H1 (cell line): ENCODE results near the gene SNTG2. TPM values are rescaled to one million over a fixed set of nuclear protein-coding genes. Genes with fewer than 3 reads are reported as not detected.

Experiments used
- CTCF ChIA-PET: fragments of 300-600 bp; sonication (Branson Sonifier 250); formaldehyde crosslinking; loops from one replicate; lab custom pipeline; 2021; ENCODE audit not compliant: partially characterized antibody; lab: Charles Lee
- POLR2A ChIA-PET: fragments of 300-600 bp; sonication (Branson Sonifier 250); formaldehyde crosslinking; loops from one replicate; lab custom pipeline; 2021; ENCODE audit warnings: inconsistent platforms; ENCODE audit not compliant: partially characterized antibody; lab: Charles Lee
- DNase-seq, 2 experiments: peaks; one replicate each; pipeline versions ENCODE4 v3.0.0 to v3.0.0-alpha.2; 2010 to 2022; ENCODE audit warnings: low spot score in 2 of 2, low read depth in 1 of 2, mixed read lengths in 1 of 2
- FAIRE-seq: peaks from 2 replicates; lab custom pipeline; 2011; peaks lifted over from hg19 to GRCh38; lab: Jason Lieb, UNC
- H2AFZ ChIP-seq: 2 replicates; pipeline ENCODE4 v1.8.1; 2012; ENCODE audit warnings: low read length, inconsistent platforms
- H2AK5ac ChIP-seq: 2 replicates; pipeline ENCODE4 v1.6.1; 2013; ENCODE audit warnings: low read depth, low read length
- H2BK120ac ChIP-seq: replicated peaks from 2 replicates; pipeline ENCODE3; 2013; ENCODE audit warnings: low read depth, low read length, inconsistent platforms
- H2BK12ac ChIP-seq: 2 replicates; pipeline ENCODE4 v1.6.1; 2013; ENCODE audit warnings: low read depth, low read length
- H2BK15ac ChIP-seq: 2 replicates; pipeline ENCODE4 v1.6.1; 2013; ENCODE audit warnings: low read length
- H2BK20ac ChIP-seq: 2 replicates; pipeline ENCODE4 v1.6.1; 2013; ENCODE audit warnings: low read length
- H2BK5ac ChIP-seq: 2 replicates; pipeline ENCODE4 v1.6.1; 2013; ENCODE audit warnings: low read depth, low read length
- H3K14ac ChIP-seq: 2 replicates; pipeline ENCODE4 v1.6.1; 2013; ENCODE audit warnings: inconsistent platforms; ENCODE audit not compliant: insufficient read length
- H3K18ac ChIP-seq: 2 replicates; pipeline ENCODE4 v1.6.1; 2013; ENCODE audit warnings: low read length; ENCODE audit errors: extremely low read depth
- H3K23ac ChIP-seq: 2 replicates; pipeline ENCODE4 v1.6.1; 2013; ENCODE audit warnings: inconsistent platforms; ENCODE audit not compliant: insufficient read length
- H3K23me2 ChIP-seq: 2 replicates; pipeline ENCODE4 v1.6.1; 2013; ENCODE audit warnings: low read depth, low read length
- H3K27ac ChIP-seq: 2 replicates; pipeline ENCODE4 v1.6.1; 2011; ENCODE audit warnings: low read depth, low read length, inconsistent platforms
- H3K27me3 ChIP-seq, 4 experiments: replicated peaks in 1 of 4; 1 replicate in 1 of 4; 2 replicates in 3 of 4; pipeline versions ENCODE4 v1.6.1 to v1.8.1; 2011 to 2013; ENCODE audit warnings: low read length in 3 of 4, mild to moderate bottlenecking in 3 of 4, inconsistent platforms in 2 of 4, mixed read lengths in 2 of 4, moderate library complexity in 1 of 4; ENCODE audit not compliant: control insufficient read depth in 3 of 4, insufficient read depth in 3 of 4; ENCODE audit errors: extremely low read depth in 1 of 4
- H3K36me3 ChIP-seq, 4 experiments: 2 replicates each; pipeline versions ENCODE4 v1.6.1 to v1.8.1; 2011 to 2013; ENCODE audit warnings: mild to moderate bottlenecking in 4 of 4, low read length in 3 of 4, moderate library complexity in 2 of 4, control low read depth in 1 of 4, inconsistent platforms in 1 of 4; ENCODE audit not compliant: insufficient read depth in 4 of 4, control insufficient read depth in 2 of 4
- H3K4ac ChIP-seq: replicated peaks from 2 replicates; pipeline ENCODE3; 2013; ENCODE audit warnings: low read length, low read depth, mixed read lengths, inconsistent platforms; ENCODE audit not compliant: insufficient read length
- H3K4me1 ChIP-seq, 4 experiments: replicated peaks in 1 of 4; 1 replicate in 1 of 4; 2 replicates in 3 of 4; pipeline versions ENCODE4 v1.6.1 to v1.8.1; 2011 to 2013; ENCODE audit warnings: low read length in 3 of 4, inconsistent platforms in 2 of 4, mixed read lengths in 1 of 4; ENCODE audit not compliant: insufficient read depth in 4 of 4, control insufficient read depth in 3 of 4
- H3K4me2 ChIP-seq, 2 experiments: 2 replicates each; pipeline versions ENCODE4 v1.6.1 to v1.8.1; 2011 to 2013; ENCODE audit warnings: low read depth in 2 of 2, low read length in 2 of 2, control low read depth in 1 of 2, inconsistent platforms in 1 of 2, mild to moderate bottlenecking in 1 of 2; ENCODE audit not compliant: insufficient read depth in 1 of 2
- H3K4me3 ChIP-seq, 4 experiments: fragments of 200-600, 300-600 bp in 1 of 4; sonication (generic), shearing (Covaris generic), sonication (Bioruptor Twin) in 1 of 4; 2 replicates each; pipeline versions ENCODE4 v1.5.1 to v1.8.1; 2011 to 2016; ENCODE audit warnings: low read length in 4 of 4, low read depth in 3 of 4, control low read depth in 2 of 4, inconsistent platforms in 2 of 4, mild to moderate bottlenecking in 2 of 4, mixed read lengths in 1 of 4, moderate library complexity in 1 of 4; ENCODE audit not compliant: insufficient read depth in 2 of 4; ENCODE audit errors: extremely low read depth in 1 of 4
- H3K56ac ChIP-seq: replicated peaks from 2 replicates; pipeline ENCODE3; 2013; ENCODE audit warnings: low read depth, mild to moderate bottlenecking, mixed read lengths, low read length, inconsistent platforms; ENCODE audit not compliant: insufficient read length
- H3K79me1 ChIP-seq: 2 replicates; pipeline ENCODE4 v1.6.1; 2013; ENCODE audit warnings: low read depth, low read length, control low read depth
- H3K79me2 ChIP-seq, 2 experiments: 2 replicates each; pipeline versions ENCODE4 v1.6.1 to v1.8.1; 2012 to 2013; ENCODE audit warnings: low read length in 2 of 2, mild to moderate bottlenecking in 2 of 2, inconsistent platforms in 1 of 2; ENCODE audit not compliant: insufficient read depth in 2 of 2, control insufficient read depth in 1 of 2
- H3K9ac ChIP-seq, 4 experiments: replicated peaks in 1 of 4; 1 replicate in 1 of 4; 2 replicates in 3 of 4; pipeline versions ENCODE4 v1.6.1 to v1.8.1; 2011 to 2013; ENCODE audit warnings: low read depth in 3 of 4, low read length in 3 of 4, control low read depth in 2 of 4, mild to moderate bottlenecking in 2 of 4, moderate library complexity in 2 of 4, inconsistent platforms in 1 of 4; ENCODE audit errors: extremely low read depth in 1 of 4
- H3K9me3 ChIP-seq, 2 experiments: 2 replicates each; pipeline versions ENCODE4 v1.6.1 to v1.8.1; 2012 to 2013; ENCODE audit warnings: mild to moderate bottlenecking in 2 of 2, moderate library complexity in 2 of 2, control low read depth in 1 of 2, inconsistent platforms in 1 of 2, low read depth in 1 of 2, low read length in 1 of 2, mixed read lengths in 1 of 2; ENCODE audit not compliant: insufficient read depth in 2 of 2
- H4K20me1 ChIP-seq, 2 experiments: replicated peaks in 1 of 2; 2 replicates each; pipeline versions ENCODE3 to v1.8.1; 2011 to 2013; ENCODE audit warnings: inconsistent platforms in 2 of 2, low read length in 2 of 2, mild to moderate bottlenecking in 1 of 2; ENCODE audit not compliant: insufficient read depth in 2 of 2, control insufficient read depth in 1 of 2
- H4K5ac ChIP-seq: 2 replicates; pipeline ENCODE4 v1.6.1; 2013; ENCODE audit warnings: low read length, low read depth, mixed read lengths, inconsistent platforms; ENCODE audit not compliant: insufficient read length
- H4K8ac ChIP-seq: 2 replicates; pipeline ENCODE4 v1.8.0; 2013; ENCODE audit warnings: mild to moderate bottlenecking, moderate library complexity, low read length, inconsistent platforms; ENCODE audit not compliant: insufficient read depth; ENCODE audit errors: extremely low read depth
- H4K91ac ChIP-seq: replicated peaks from 2 replicates; pipeline ENCODE3; 2013; ENCODE audit warnings: low read length, mixed read lengths, inconsistent platforms; ENCODE audit not compliant: insufficient read length
- HDAC2 ChIP-seq, 2 experiments: fragments of 300-600 bp in 1 of 2; sonication (generic) in 1 of 2; IDR thresholded peaks; 2 replicates each; pipeline ENCODE4 v1.6.1; 2011 to 2012; ENCODE audit warnings: low read depth in 2 of 2, low read length in 2 of 2, mild to moderate bottlenecking in 2 of 2, moderate library complexity in 2 of 2, borderline replicate concordance in 1 of 2, inconsistent platforms in 1 of 2
- SRF ChIP-seq: IDR thresholded peaks from 2 replicates; pipeline ENCODE4 v1.6.1; 2011; ENCODE audit warnings: mild to moderate bottlenecking, low read depth, low read length, moderate library complexity
- WGBS, 2 experiments: shearing (Covaris generic) in 1 of 2; methylation state at CpG; one replicate each; pipeline versions ENCODE4 v1.1.6 to v1.1.7; 2013 to 2015; ENCODE audit warnings: low lambda C conversion rate in 2 of 2, mixed read lengths in 2 of 2, inconsistent platforms in 1 of 2, low coverage in 1 of 2, missing lambda C conversion rate in 1 of 2; ENCODE audit not compliant: insufficient replicate concordance in 2 of 2, insufficient coverage in 1 of 2, insufficient read length in 1 of 2; ENCODE audit errors: extremely low coverage in 1 of 2, missing lambda C conversion rate in 1 of 2; 5-methylcytosine and 5-hydroxymethylcytosine counted together
- polyA plus RNA-seq, 7 experiments: library from polyadenylated mRNA; depleted of rRNA in 3 of 7; stranded (reverse) in 5 of 7; unstranded in 2 of 7; fragments of >200 nt in 5 of 7; fragments of 200-250 nt in 2 of 7; gene quantifications; 1 replicate in 5 of 7; 2 replicates in 1 of 7; 4 replicates in 1 of 7; pipeline versions ENCODE4 v1.2.1 to v1.2.3, GENCODE V29; 2011 to 2013; ENCODE audit warnings: missing spikeins in 2 of 7, mixed read lengths in 2 of 7
- total RNA-seq: library from RNA; stranded (reverse); fragmentation: NEBNext Ultra II Directional; extraction: Animal tissue kit (Norgen Biotek cat#: 25700); gene quantifications from 2 replicates; pipeline ENCODE4 v1.2.1, GENCODE V29; 2021
- TF ChIP-seq, protein P1 (sequence below): IDR thresholded peaks from 2 replicates; pipeline ENCODE4 v1.6.1; 2011; ENCODE audit warnings: low read length, improper control_type of control experiment

SNTG2 gene
- total and polyA plus RNA-seq, 2 of the 8 experiments (the other 6 are each of a cell fraction or from before 2014, with no cell fraction given), result 6.6 to 18.1 TPM

DNA sequence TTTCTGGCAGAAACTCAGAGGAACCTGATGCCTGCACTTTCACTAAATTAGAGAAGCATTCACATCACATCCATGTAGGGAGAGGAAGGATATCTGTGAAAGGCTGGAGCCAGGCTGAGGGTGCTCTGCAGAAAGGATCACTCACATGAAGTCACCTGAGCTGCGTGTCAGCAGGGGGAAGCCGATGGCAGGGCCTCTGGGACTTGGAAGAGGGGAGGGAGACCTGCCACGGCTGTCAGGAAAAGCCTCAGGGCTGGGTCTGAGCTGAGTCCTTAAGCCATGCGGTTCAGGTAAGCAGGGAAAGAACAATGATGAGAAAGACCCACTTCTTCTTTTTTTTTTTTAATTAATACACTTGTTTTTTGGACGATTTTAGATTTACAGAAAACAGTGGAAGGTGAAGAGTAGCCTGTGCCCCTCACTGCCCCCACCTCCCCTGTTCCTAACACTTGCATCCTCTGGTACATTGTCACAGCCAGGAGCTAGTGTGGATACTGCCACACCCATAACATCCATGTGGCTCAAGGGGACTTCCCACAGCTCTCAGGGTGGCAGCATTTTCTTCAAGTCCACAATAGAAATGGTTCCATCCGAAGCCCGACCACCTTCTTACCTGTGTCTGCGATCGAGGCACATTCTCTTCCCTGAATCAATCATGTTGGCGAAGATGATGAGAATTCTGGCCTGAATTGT is 306.1 kb downstream of the SNTG2 start:
- Histone ChIP-seq H3K14ac (no peak overlapping the region), H3K56ac (no peak overlapping the region), H3K9me3 (no peaks in the 10 kb centered on the region), H3K79me2 (no peaks in the 10 kb centered on the region), H3K18ac (no peak overlapping the region), H4K8ac (no peak overlapping the region), H3K36me3 (no peaks in the 10 kb centered on the region), H3K79me1 (no peaks in the 10 kb centered on the region), H2BK20ac (no peak overlapping the region), H3K4me3 (no peak overlapping the region), H4K5ac (no peak overlapping the region), H4K20me1 (no peaks in the 10 kb centered on the region), H2BK12ac (no peak overlapping the region), H3K27me3 (no peaks in the 10 kb centered on the region), H2BK5ac (no peak overlapping the region), H3K4me2 (no peak overlapping the region), H3K4ac (no peak overlapping the region), H3K4me1 (no peaks in the 10 kb centered on the region), H3K23ac (no peak overlapping the region), H2BK15ac (no peak overlapping the region), H2AFZ (no peak overlapping the region), H4K91ac (no peak overlapping the region), H3K23me2 (no peaks in the 10 kb centered on the region), H2BK120ac (no peak overlapping the region), H3K27ac (no peak overlapping the region), H3K9ac (no peak overlapping the region), H2AK5ac (no peak overlapping the region)
- no peak for TF ChIP-seq SRF
- TF ChIP-seq, protein P1, sequence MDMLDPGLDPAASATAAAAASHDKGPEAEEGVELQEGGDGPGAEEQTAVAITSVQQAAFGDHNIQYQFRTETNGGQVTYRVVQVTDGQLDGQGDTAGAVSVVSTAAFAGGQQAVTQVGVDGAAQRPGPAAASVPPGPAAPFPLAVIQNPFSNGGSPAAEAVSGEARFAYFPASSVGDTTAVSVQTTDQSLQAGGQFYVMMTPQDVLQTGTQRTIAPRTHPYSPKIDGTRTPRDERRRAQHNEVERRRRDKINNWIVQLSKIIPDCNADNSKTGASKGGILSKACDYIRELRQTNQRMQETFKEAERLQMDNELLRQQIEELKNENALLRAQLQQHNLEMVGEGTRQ, result no peak
- TF ChIP-seq HDAC2 (IDR thresholded peaks at IDR 0.05; ENCODE audit: borderline replicate concordance in 1 of 2, low read depth in 2 of 2, low read length in 2 of 2), result no peak
- 87% methylated on average over 10 of the region's 10 CpGs; no CpG with 5 or more reads in 1 of the 2 experiments for WGBS, 2 experiments
- ChIA-PET CTCF (interaction anchor here (0.6 to 3.3 kb wide), 4 partner anchors 9 to 608 kb away, joined by 3 to 18 read pairs (median 4); no protein-coding TSS in a partner anchor), POLR2A (interaction anchor here (0.6 to 1.2 kb wide), 2 partner anchors 9 to 171 kb away, joined by 4 to 5 read pairs; no protein-coding TSS in a partner anchor)
- FAIRE-seq (no peak), DNase-seq (no peak)
